ENCODE data around the gene RPS6KA3.

GRCh38 chrX:20240201-20240600 lies 26.5 kb downstream of the RPS6KA3 start:
- TF ChIP-seq EZH2phosphoT487 (IDR thresholded peaks at IDR 0.05; ENCODE audit: low read depth) (no peak), CTCF (IDR thresholded peaks at IDR 0.05; ENCODE audit: low read depth, low read length) (no peak)

Measured in OCI-LY3 (cell line).